Hepatic stellate cell (primary cell): ENCODE measurements around the gene HMCN1.

Experiments used
- DNase-seq: peaks from one replicate; pipeline ENCODE4 v3.0.0; 2011; ENCODE audit warnings: low spot score

The HMCN1 gene

GRCh38 chr1:185733818-185734735, at the start of gene HMCN1:
Gene HMCN1, plus strand, starts transcription at chr1:185734391. Its CDS starts 389 bp downstream, at chr1:185734780.
- peak; percentile 64 for DNase-seq

DNA sequence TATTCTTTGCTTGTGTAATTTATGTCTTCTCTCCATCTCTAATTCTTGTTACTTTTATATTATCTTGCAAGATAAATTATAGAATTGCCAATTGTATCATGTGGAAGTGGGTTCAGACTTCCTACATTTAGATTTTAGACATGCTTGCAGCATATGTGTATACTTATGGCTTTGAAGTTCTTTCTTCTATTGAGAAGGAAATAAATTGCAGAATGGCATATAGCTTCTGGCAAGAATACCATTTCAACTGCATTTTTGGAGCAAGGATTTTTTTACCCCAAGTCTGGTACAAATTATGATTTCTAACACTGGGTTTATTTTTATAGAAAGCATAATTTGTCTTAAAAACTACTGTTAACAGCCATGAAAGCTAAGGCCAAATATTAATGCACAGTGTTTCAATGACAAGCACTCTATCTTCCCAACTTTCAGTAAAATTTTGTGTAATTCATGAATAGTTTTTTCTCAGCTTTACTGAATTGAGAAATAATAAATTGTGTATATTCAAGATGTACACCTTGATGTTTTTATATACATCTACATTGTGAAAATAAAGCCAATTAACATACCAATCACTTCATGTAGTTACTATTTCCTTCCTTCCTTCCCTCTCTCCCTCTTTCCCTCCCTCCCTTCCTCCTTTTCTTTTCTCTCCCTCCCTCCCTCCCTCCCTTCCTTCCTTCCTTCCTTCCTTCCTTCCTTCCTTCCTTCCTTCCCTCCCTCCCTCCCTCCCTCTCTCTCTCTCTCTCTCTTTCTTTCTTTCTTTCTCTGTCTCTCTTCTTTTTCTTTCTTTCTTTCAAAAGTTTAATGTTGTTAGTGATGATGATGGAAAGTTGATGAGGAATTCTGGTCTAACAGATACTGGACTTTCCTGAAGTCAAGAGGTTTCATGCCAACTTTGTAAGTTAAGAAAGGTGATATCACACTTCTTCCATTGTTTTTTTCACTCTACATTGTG, 47.1 kb upstream of the HMCN1 start:
- no peak for DNase-seq

DNA sequence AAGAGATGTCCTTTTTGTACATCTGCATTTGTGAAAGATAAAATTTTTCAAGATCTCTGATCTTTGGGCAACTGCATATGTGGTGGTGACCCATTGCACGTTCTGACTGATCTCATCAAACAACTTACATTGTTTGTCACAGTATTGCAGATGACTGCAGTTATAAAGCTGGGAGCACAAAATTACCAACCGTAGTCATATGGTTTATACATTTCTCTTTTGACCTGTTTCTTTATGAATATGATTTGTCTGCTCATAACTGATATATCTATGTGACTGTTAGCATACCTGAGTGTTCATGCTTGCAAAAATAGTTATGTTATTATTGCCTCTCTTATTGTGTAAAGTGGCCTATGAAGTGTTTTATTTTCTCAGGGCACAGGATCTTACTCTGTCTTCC, 43.7 kb upstream of the HMCN1 start:
- no peak for DNase-seq

GRCh38 chr1:185693654-185694053, 40.5 kb upstream of the HMCN1 start:
- no peak for DNase-seq

GRCh38 chr1:185694081-185694480, 40.1 kb upstream of the HMCN1 start:
- DNase-seq = no peak

- no peak for DNase-seq
Measured at GRCh38 chr1:185695299-185695698, 38.9 kb upstream of the HMCN1 start.

DNA sequence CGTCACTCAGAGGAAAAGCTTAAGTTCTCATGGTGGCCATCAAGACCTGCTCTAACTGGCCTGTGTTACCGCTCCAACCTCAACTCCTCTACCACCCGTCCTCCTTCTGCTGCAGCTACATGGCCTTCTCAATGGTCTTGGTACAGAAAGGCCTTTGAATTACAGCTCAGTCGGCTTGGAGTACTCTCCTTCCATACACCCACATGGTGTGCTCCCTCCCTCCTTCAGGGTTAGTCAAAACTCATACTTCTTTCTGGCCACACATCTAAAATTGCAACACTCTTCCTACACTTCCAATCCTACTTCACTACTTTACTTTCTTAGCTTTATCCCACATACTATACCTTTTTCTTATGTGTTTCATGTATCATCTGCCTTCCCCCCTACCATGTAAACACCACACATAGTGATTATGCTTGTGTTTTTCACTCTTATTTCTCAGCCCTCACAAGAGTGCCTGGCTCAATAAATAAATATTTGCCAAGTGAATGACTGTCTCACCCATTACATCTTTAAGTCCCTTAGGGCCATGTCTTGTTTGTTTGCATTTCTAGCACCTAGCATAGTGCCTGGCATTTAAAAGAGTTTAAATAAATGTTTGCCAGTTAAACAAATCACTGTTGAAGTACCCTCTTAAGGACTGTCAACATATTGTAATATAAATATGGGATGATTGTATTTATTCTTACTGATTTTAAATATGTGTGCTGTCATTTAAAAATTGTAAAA, 37.6 kb upstream of the HMCN1 start:
- DNase-seq = no peak

DNA sequence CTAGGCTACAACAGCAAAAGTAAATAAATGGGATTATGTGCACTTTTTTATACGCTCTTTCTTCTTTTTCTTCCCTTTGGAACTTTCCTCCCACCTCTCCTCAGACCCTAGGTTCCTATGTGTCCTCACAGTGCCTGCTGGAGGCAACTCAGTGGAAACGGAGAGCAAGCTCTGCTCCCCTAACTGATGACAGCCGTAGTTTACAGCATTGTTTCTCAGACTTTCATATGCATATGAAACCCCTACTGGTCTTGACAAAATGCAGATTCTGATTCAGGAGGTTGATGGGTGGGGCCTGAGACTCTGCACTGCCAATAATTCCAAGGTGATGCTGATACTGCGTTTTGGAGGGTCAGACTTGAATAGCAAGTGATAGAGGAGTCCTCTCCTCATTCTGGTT, 34.3 kb upstream of the HMCN1 start:
- DNase-seq = no peak

DNA sequence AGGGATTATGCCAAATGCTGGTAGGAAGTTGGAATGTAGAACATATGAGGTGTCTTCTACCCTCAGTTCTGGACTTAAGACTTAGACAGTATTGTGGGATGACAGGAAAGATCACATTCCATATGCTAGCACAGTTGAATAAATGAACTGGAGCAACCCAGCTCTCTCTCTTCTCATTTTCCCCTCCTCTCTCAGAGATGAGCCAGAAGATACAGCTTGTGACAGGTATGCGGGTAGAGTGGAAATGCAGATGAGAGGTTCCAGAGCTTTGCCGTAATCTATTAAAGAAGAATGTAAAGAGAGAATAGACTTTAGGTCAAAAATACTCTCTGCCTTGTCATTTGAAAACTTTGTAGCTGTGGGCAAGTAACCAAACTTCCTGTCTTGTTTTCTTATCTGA, 32.5 kb upstream of the HMCN1 start:
- no peak for DNase-seq

DNA sequence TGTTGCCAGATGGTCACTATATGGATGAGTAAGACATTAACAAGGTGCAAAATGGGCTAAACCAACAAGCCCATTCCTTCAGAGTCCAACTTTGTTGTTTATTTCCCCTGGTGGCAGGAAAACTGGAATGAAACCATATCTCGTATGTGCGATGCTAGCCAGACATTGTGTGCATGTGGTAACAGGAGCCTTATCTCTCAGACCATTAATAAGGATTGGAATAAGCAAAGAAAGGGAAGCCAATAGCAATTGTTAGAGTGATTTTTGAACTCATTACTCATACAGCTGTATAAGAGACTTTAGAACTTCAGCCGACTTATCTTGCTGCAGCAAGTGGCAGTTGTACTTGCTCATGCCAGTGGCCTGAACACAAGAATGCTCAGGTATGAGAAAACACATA, 30.0 kb upstream of the HMCN1 start:
- DNase-seq = no peak

GRCh38 chr1:185716095-185716494, 18.1 kb upstream of the HMCN1 start:
- no peak for DNase-seq

DNA sequence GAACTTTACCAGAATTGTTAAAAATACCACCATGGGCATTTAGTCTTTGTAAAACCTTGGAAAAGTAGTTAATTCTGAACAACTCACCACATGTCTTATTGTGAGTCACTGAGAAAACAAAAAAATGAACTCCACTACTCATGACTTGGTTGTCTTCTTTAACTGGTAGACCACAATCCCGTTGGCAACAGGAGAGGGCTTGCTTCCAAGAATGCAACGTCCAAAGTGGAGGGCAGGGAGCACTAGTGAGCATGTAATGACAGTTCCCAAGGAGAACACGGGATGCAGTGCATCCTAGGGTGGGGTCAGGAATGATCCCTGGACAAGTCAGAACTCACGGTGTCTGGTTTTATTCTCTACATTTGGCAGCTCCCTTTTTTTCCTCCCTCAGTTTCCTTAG, 15.2 kb upstream of the HMCN1 start:
- peak; percentile 34 for DNase-seq

- no peak for DNase-seq
Measured at GRCh38 chr1:185720633-185721272, 13.4 kb upstream of the HMCN1 start.

- DNase-seq = no peak
Measured at GRCh38 chr1:185721553-185721952, 12.6 kb upstream of the HMCN1 start.

GRCh38 chr1:185722098-185722497, 12.1 kb upstream of the HMCN1 start:
- no peak for DNase-seq

DNA sequence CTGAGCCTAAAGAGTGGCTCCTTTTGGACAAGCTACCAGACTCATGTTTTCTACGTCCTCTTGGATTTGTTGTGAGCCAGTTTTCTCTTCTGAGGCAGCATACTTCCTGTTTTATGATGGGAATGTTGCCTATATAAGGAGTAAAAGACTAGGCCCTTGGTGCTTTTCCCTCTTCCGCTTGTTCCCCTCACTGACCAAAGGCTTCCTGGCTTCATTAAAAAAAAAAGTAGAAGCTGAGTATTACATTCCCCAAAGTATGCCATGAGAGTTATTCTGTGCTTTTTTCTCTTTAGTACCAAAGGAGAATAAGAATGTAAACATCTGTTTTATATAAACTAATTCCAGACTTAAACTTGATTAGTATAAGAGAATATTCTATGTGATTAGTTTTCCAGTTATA, 6.5 kb upstream of the HMCN1 start:
- no peak for DNase-seq

- no peak for DNase-seq
Measured at GRCh38 chr1:185731446-185731845, 2.7 kb upstream of the HMCN1 start.

- no peak for DNase-seq
Measured at GRCh38 chr1:185732951-185733350, 1.2 kb upstream of the HMCN1 start.

DNA sequence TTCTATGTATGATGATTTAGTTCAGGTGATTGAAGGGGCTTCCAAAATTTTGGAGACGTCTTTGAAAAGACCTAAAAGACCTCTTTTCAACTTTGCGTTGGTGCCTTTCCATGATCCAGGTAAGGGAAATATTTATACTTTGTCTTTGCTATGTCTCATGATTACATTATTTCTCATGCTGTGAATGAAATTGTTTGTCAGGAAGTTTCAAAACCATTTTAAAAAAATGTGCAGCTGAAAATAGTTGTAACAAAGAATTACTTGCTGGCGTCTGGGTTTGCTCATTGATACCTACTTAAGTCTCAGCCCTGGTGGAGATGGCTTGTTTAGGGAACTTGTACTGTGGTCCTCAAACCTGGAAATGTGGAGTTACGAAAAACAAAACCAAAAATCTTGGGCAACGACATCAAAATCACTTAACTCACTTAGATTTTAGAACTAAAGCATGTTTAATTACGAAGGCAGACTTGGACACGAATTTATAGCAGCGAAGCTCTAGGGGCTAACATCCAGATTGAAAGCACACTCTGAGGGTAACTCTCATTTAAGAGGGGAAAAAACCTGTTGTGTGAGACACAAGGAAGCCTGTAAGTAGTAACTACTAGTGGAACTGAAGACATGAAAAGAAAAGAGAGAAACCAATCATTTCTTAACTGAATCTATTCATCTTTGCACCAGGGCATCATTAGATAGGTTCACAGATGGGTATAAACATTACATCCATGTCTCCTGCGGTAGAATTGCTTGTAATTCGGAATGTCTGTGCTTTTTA, 924 bp downstream of the HMCN1 start:
- DNase-seq = no peak

GRCh38 chr1:185735701-185736064, 1.5 kb downstream of the HMCN1 start:
- DNase-seq = no peak

- no peak for DNase-seq
Measured at GRCh38 chr1:185739967-185740366, 5.8 kb downstream of the HMCN1 start.
